Measurements from ENCODE around the gene ASCL3. TPM values are rescaled to one million over a fixed set of nuclear protein-coding genes. Genes with fewer than 3 reads are reported as not detected.
"Not testable (repeated sequence)": the region's sequence is repeated elsewhere in the genome, so short reads cannot be mapped to it uniquely, and the experiment has no call there.

ASCL3 gene, protein sequence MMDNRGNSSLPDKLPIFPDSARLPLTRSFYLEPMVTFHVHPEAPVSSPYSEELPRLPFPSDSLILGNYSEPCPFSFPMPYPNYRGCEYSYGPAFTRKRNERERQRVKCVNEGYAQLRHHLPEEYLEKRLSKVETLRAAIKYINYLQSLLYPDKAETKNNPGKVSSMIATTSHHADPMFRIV
- total RNA-seq (2014; rRNA removed; shearing (Covaris generic)): not detected in 2 replicates

DNA sequence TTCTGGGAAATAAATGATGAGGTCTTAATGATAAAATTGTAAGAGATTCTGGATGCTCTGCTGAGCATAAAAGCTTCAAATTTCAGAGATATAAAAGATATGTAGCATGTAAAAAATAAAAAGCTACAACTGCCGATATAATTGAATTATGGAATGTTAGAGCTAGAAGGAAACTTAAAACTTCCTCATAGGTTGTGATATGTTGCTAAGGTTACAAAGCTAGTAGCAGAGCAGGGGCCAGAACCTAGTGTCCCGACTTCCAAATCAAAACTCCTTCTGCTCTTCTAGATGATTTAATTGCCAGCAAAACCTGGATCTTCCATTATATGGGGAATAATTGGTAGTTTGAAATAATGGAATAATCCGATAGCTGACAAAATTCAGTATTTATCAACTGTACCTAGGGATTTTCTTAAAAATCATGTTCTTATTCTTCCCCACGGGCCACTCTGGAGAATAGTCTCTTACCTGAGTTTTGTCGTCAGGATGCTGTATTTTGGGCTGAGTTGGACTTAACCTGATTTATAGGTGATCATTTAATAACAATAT lies at the start of gene ASCL3:
ASCL3 (minus strand) TSS at position 499 of the 549 bp plus-strand sequence. CDS start 4,855 bp downstream, outside the sequence.
- no peak for DNase-seq (ENCODE audit: low spot score)
- in situ Hi-C loops (cut with HindIII; ENCODE audit: low sequenced_read_pairs): no loop called here

DNA sequence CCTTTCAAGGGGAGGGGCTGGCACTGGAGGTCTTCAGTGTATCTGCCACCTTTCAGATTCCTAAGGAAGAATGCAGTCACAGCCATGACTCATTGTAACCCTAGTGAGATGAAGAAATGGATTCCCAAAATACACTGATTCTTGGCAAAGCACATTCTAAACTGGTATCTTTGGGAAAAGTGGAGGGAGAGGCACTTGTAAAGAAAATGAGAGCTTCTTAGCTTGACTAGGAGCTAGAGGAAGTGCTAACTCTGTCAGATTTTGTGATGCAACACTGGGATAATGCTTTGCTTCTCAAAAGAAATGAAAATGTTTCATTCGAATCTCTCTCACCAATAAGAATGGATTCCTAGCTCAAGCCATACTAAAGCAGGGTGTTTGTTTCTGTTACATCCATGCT lies 46.6 kb upstream of the ASCL3 start:
- no peak for DNase-seq (ENCODE audit: low spot score)
- in situ Hi-C loops (cut with HindIII; ENCODE audit: low sequenced_read_pairs): no loop called here

DNA sequence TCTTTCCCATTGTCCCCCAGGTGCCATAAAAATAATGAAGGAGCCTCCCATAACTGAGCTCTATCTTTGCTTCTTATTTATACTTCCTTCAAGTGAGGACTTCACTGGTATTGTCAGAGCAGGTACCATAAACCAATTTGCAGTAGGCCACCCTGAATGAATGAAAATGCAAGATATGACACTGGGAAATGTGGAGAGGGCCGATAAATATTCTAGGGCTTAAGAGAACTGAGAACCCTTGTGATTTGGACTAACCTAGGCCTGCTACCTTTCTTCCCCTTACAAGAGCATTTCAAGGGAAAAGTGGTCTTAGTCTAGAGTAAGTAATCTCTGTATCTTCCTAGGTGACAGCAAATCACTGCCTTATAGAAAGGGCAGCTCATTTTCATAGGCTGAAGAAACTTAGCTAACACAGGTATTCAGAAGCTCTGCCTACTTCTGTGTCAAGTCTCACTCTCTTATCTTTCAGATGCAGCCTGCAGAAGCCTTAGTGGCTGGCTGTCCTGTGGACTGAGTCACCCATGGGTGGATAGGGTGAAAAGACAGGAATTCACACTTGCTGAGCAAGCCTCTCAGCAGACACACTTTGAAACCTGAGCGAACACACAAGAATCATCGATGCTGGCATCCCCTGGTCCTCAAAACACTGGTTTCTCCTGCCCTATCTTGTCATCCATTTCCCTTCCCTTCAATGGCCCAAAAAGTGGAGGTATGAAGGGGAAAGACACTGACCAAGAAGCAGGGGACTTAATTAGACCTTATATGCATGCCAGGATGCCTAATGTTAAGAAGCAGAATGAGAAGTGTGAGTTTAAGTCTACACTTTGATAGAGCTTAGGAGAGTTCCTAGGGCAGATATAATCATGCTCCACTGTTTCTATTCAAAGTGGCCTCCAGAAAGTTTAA lies 45.8 kb upstream of the ASCL3 start:
- in situ Hi-C loops (cut with HindIII; ENCODE audit: low sequenced_read_pairs): no loop called here
- no peak for DNase-seq (ENCODE audit: low spot score)

DNA sequence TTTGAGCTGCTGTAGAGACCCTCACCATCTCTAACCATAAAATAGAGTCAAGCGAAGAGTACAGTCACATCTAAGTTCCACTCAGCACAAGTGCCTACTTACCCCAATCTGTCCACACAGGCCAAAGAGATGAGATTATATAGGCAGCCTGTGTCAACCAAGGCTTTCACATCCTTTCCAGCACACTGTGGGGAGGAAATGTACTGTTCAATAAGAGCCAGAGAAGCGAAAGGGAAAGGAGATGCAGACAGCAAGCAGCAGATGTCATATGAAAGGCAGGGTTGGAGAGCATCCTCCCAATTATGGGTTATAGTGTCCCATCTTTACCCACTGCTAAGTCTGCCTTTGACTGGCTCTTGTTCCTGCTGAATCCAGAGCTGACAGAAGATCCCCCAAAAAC lies 44.6 kb upstream of the ASCL3 start:
- DNase-seq (ENCODE audit: low spot score): no peak

DNA sequence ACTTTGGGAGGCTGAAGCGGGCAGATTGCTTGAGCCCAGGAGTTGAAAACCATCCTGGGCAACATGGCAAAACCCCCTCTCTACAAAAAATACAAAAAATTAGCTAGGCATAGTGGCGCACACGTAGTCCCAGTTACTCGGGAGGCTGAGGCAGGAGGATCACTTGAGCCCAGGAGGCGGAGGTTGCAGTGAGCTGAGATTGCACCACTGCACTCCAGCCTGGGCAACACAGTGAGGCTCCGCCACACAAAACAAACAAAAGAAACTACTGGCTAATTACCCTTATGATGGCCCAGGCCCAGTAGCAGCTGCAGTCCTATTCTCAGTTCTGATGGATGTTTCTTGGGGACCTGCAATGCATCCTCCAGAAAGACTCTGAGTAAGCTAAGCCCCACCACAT lies 44.0 kb upstream of the ASCL3 start:
- DNase-seq (ENCODE audit: low spot score); in situ Hi-C loops (cut with HindIII; ENCODE audit: low sequenced_read_pairs): not testable (repeated sequence)

More for the DNA sequence above, 44.6 kb upstream of the ASCL3 start:
- in situ Hi-C loops (cut with HindIII; ENCODE audit: low sequenced_read_pairs): no loop called here

DNA sequence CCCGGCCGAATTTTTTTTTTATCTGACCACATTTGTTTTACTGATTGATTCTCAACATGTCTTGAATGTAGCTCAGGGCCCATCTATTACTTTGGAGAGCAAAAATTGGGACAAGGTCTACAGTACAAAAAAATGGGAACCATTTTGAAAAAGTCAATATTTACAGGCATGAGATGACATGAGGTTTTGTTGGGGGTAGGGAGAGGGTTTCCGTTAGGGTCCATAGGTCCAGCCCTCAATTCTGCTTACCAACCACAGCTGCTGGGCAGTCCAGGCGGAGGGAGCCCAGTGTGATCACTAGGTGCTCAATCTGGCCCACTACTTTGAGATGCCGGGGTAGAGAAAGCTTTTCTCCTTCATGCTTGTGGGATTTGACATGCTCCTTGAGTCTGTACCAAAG lies 42.6 kb upstream of the ASCL3 start:
- in situ Hi-C loops (cut with HindIII; ENCODE audit: low sequenced_read_pairs): no loop called here
- no peak for DNase-seq (ENCODE audit: low spot score)

DNA sequence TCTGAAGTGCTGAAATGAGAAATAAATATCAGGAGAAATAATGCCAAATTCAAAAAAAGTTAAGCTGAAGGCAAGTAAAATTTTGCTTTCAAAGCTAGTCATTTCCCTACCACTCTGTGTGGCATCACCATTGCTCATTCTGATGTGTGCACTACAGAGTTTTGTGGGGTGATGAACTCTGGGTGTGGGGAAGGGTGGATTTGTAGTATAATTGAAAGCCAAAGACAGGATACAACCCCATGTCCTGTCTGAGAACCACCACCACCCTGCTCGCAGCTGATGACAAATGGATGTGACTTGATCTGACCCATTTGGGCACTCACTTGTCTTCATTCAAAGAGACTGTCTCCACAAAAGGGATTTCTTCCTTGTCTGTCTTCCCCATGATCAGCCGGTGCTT lies 40.7 kb upstream of the ASCL3 start:
- in situ Hi-C loops (cut with HindIII; ENCODE audit: low sequenced_read_pairs): no loop called here
- DNase-seq (ENCODE audit: low spot score): no peak

DNA sequence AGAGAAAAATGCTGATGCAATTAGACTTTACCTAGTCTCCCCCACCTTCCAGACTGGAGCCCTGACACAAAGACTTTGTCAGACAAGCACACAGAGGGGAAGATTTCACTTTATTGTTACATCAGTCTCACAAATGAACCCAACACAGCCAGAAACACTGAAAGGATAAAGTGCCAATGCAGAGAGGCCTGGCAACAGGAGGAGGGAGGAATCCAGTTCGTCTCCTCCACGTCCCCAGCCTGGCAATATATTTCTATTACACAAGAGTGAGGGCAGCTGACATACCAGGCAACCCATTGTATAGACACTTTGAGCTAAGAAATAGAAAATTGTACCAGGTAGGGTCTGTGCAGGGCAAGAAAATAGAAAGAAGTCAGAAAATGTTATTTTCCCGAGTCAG lies 37.7 kb upstream of the ASCL3 start:
- in situ Hi-C loops (cut with HindIII; ENCODE audit: low sequenced_read_pairs): no loop called here
- no peak for DNase-seq (ENCODE audit: low spot score)

DNA sequence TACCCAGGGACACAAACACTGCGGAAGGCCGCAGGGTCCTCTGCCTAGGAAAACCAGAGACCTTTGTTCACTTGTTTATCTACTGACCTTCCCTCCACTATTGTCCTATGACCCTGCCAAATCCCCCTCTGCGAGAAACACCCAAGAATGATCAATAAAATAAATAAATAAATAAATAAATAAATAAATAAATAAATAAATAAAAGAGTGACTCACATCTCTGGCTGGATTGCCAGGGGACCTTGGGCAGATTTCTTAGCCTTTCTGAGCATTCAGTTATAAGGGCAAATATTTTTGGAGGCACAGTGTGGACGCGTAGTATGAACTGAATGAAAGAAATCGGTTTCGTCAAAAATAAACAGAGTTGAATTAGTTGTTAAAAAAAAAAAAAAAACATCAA lies 36.5 kb upstream of the ASCL3 start:
- DNase-seq (ENCODE audit: low spot score); in situ Hi-C loops (cut with HindIII; ENCODE audit: low sequenced_read_pairs): not testable (repeated sequence)

DNA sequence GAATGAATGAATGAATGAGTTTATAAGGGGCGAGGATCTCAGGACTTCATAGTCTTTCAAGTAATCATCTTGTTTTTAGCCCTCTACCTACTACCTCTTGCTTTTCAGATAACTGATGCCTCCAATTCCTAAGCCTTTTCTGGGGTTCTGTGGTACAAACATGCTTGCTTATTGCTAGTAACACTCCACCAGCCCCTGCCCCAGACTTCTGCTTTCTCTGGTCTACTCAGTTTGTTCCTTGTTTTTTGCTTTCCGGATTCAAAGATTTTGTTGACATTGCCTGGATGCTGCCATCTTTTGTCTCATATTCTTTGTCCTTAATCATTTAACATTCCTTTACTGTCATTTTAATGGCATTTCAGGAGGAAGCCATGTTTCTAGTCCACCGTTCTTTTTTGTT lies 30.3 kb upstream of the ASCL3 start:
- in situ Hi-C loops (cut with HindIII; ENCODE audit: low sequenced_read_pairs): no loop called here
- DNase-seq (ENCODE audit: low spot score): no peak

DNA sequence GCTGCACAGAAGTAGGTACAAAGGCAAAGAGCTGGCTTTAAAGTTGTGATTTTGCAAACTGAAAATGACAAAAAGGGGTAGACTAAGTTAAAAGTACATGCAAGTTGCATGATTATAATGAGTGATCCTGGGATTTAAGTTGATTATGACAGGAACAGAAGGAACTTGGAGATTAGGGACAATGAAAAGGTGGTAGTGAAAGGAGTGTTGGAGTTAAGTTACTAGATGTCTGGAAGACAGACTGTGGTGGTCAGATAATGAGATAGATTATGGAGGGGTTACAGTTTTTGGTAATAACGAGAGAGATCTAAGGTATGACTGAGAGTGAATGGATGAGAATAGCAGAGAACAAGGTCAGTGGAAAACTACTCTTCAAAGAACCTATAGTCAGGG lies 29.1 kb upstream of the ASCL3 start:
- no peak for DNase-seq (ENCODE audit: low spot score)
- in situ Hi-C loops (cut with HindIII; ENCODE audit: low sequenced_read_pairs): no loop called here

DNA sequence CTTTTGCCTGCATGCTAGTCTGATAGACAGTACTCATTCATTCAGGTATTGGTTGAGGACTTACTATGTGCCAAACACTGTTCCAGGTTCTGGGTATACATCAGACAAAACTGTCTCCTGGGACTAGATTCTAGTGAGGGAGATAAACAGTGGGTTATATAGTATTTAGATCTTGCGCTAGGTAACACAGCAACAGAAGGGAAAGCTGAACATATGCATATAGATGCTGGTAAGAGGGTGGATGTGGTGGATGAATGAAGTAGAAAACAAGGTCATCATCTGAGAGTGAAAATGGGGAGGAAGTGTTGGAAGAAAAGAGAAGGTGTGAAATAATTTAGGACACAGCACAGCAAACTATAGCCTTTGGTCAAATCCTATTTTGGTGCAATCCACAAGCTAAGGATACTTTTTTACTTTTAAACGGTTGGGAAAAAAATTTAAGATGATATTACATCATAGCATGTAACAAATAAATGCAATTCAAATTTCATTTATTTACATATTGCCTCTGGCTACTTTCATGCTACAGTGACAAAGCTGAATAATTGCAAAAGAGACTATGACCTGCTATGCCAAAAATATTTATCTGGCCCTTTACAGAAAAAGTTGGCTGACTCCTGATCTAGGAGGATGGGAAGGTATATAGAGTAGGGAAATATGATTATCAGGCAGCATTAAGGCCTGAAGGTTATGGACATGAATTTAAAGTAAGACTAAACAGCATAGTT lies 28.5 kb upstream of the ASCL3 start:
- in situ Hi-C loops (cut with HindIII; ENCODE audit: low sequenced_read_pairs): no loop called here
- DNase-seq (ENCODE audit: low spot score): no peak

DNA sequence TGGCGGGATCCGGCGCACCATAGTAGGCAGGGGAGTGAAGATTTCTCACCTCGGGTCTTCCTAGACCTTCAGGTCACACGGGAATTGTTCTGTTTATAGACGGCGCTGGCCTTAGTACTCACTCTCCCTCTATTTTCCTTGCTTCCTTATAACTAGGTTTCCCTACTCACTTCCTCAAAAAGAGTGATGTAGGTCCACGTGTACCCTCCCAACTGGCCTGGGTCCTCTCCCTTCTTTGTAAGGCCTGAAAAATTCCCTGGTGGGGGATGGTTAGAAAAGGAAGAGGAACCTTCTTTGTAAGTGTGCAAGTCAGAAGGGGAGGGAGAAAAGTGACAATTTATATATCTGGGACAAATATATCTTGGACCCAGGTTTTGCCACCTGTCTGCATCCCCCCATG lies 24.4 kb upstream of the ASCL3 start:
- DNase-seq (ENCODE audit: low spot score): no peak
- in situ Hi-C loops (cut with HindIII; ENCODE audit: low sequenced_read_pairs): no loop called here

DNA sequence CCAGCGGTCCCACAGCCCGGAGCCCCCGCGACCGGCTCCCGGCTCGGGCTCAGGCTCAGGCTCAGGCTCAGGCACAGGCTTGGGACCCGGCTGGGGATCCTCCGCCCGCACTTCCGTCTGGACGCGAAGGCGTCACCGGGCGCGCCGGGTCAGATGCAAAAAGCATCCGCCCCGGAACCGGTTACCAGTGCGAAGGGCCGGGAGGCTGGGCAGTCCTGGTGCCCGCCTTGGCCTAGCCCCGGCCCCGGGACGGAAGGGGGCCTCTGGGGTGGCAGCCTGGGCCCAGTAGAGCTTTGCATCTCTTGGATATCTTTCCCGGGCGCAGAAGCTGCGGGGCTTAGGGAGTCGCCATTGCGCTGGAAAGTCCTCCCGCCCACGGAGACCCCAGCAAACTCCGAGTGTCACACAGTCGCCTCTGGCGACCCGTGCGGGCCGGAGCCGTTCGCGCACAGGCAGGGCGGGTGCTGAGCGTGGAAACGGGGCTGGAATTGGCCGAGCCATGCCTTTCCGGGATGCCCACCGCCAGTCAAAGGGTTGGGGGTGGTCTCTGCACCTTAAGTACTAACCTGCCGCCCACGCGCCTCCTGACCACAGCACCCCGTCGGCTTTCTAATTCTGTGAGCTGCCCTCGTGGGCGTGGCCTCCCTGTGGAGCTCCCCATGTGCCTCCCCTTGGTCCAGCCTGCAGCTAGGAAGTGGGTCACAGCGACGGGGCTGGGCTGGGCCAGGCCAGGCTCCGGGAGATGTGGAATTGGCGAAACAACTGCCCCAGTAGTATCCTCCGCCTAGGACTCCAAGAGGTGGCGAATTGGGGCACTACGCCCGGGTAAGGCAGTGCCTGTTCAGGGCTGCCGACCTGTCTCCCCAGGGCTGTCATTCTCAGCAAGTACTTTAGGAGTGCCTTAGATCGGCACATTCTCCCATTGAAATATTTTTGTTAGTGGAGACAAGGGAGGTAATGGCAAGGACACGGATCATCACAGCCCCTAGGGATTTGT lies 21.8 kb upstream of the ASCL3 start, which contains the start of gene TMEM9B:
TMEM9B (minus strand) TSS at position 119 of the 997 bp plus-strand sequence. CDS start 129 bp downstream, outside the sequence.
- in situ Hi-C loops (cut with HindIII; ENCODE audit: low sequenced_read_pairs): no loop called here

DNA sequence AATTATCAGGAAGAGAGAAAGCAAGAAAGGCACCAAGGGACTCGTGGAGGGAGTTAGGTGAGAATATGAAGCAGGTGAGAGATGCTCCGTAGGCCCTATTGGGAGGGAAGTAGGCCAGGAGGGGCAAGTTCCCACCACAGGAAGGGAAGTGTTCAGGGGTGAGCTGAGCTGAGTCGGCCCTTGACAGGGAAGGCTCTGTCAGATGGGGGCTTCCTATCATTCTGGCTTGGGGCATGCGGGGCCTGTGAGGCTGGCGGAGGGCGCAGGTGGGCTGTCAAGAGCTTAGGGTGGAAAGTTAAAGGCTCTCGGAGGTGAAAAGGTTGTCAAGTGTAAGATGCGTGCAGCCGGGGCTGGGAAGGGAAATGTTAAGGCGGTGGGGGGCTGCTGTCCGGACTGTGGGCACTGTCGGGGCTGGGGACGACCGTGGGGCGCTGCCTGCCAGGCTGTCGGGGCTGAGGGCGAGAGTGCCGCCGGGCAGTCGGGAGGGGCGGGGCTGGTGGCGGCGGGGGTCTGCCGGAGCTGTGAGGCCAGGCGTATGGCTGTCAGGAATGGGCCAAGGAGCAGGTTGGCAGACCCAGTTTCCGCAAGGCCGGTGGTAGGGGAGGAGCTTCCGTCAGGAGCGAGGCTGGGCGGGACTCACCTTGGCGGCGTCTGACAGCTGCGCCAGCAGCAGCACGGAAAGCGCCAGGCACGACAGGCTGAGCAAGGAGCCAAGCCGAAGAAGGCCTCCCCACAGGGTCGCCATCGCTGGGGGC lies 20.9 kb upstream of the ASCL3 start:
- peak; percentile 91 for DNase-seq (ENCODE audit: low spot score)
- in situ Hi-C loops (cut with HindIII; ENCODE audit: low sequenced_read_pairs): no loop called here

More for the DNA sequence above, 21.8 kb upstream of the ASCL3 start, which contains the start of gene TMEM9B:
- DNase-seq (ENCODE audit: low spot score): peak; percentile 91

DNA sequence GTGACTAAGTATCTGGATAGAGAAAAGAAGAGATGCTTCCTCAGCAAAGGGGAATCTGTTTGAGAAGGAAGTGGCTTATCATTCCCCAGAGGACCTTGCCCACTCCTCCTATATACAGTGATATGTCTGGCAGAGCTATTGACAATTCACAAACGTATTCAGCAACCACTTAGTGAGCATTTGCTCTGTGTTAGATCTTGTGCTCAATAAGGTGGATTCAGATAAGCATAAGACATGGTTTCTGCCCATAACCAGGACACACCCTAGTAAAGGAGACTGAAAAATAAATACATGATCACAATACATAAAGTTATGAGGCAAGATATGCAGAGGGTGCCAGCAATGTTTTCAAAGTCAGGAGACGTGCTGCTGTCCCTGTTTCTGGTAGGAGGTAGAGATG lies 20.0 kb upstream of the ASCL3 start:
- no peak for DNase-seq (ENCODE audit: low spot score)
- in situ Hi-C loops (cut with HindIII; ENCODE audit: low sequenced_read_pairs): no loop called here

DNA sequence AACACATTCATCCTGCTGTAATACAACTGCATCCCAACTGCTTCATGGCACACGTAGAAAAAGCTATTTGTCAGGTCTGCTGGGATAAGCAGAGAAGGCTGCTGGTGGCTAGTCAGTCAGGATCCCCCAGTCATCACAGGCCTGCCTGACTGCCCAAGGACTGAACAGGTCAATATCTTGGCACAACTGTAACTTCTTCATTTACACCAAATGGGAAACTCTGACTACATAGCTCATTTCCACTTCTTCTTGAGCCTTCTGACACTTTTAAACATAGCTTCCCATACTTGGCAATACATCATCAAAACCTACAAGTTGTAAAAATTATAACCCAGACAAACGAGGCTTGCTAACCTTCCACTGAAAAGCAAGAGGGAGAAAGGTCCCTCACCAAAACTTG lies 18.6 kb upstream of the ASCL3 start:
- in situ Hi-C loops (cut with HindIII; ENCODE audit: low sequenced_read_pairs): no loop called here
- no peak for DNase-seq (ENCODE audit: low spot score)
